GM12872 (cell line): ENCODE data around the gene PLCG2.

Source experiments
- TF ChIP-seq, protein P1 (sequence below): IDR thresholded peaks from 3 replicates; pipeline ENCODE4 v1.5.1; 2011; ENCODE audit warnings: low read depth, mild to moderate bottlenecking, low read length, moderate library complexity; ENCODE audit not compliant: insufficient read depth

Gene PLCG2

DNA sequence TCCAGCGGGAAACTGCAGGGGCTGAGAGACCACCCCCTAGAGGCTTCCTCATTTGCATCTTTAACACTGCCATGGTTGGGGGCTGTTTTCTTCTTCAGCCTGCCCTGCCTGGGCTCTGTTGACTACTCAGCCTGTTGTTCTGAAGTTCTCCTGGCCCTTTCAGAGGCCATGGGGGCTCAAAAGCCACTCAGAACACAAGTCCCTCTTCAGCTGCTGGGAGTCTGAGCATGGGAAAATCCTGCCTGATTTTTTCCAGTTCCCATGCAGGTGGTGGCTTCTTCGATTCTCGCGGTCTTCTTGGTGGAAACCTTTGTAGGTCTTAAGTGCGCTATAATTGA, 36.3 kb downstream of the PLCG2 start:
- TF ChIP-seq, protein P1, sequence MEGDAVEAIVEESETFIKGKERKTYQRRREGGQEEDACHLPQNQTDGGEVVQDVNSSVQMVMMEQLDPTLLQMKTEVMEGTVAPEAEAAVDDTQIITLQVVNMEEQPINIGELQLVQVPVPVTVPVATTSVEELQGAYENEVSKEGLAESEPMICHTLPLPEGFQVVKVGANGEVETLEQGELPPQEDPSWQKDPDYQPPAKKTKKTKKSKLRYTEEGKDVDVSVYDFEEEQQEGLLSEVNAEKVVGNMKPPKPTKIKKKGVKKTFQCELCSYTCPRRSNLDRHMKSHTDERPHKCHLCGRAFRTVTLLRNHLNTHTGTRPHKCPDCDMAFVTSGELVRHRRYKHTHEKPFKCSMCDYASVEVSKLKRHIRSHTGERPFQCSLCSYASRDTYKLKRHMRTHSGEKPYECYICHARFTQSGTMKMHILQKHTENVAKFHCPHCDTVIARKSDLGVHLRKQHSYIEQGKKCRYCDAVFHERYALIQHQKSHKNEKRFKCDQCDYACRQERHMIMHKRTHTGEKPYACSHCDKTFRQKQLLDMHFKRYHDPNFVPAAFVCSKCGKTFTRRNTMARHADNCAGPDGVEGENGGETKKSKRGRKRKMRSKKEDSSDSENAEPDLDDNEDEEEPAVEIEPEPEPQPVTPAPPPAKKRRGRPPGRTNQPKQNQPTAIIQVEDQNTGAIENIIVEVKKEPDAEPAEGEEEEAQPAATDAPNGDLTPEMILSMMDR, result no peak

DNA sequence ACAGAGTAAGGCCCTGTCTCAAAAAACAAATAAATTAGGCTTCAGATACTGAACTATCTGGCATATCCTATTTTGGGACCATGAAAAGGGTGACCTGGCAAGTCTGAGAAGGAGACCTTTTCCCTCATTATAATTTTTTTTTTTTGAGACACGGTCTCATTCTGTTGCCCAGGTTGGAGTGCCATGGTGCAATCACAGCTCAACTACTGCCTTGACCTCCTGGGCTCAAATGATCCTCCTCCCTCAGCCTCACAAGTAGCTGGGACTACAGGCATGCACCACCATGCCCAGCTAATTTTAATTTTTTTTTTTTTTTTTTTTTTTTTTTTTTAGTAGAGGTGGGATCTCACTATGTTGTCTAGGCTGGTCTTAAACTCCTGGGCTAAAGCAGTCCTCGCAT, 37.3 kb downstream of the PLCG2 start:
- TF ChIP-seq, protein P1, result no peak

DNA sequence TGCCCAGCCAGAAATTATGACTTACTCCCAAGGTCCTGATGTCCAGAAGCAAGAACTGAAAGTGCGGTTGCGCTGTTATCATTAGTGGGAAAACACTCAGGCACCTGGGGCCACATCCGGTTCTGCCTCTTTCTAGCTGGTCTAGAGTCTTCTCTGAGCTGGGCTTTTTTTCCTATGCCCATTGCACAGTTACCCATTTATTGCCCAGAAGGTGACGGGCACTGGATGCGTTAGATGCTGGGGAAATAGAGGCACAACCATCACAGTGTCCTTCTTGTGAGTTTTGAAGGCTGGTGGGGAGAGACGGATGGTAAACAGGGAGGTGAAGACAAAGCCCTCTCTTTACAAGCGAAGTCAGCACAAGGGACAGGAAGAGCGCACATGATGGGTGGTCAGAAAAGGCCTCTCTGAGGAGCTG, 37.7 kb downstream of the PLCG2 start:
- TF ChIP-seq, protein P1, result no peak

DNA sequence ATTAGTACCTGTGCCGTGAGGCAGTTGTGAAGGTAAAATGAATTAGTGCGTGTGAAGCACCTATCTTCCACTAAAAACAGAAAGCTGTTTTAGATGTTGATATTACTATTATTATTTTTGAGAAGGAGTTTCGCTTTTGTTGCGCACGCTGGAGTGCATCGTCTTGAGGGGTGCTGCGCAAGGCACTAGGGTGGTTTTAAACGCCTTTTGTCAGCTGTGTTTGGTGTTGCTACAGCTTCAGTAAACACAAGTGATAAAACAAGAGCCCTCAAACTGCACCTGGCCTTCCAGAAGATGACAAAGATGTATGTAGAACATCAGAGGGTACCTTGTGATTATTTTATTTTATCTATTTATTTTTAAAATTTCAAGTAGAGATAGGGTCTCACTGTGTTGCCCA, 38.2 kb downstream of the PLCG2 start:
- TF ChIP-seq, protein P1, result no peak

DNA sequence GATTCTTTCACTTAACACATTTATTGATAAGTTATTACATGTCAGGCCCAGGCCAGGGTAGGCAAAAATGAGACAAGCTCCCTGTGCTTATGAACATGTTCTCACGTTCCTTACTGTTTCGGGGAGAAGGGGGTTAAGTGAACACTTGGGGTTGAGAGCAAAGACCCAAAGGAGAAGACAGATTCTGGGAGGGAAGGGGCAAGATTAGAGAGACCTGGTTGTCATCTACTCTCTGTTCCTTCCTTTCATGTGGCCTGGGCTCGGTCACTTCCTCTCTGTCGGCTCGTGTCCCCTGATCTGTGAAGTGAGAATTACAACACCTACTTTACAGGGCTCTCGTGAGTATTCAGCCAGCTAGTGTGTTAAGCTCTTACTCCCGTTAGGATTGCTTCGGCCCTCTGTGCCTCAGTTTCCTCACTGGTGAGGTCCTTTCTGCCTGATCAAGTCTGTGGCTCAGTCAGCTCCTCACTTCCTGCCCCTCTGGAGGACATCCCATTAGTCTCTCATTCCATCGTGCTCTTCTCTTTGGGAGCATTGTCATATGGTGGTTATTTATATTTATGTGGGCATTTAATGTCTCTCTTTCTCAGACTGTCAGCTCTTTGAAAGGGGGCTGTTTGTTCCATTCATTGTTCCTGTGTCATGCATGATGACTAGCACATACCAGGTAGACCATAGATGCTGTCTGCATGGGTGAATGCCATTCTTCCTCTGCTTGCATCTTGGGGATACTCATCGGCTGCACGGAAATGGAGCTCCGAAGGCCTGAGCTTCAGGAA, 38.9 kb downstream of the PLCG2 start:
- TF ChIP-seq, protein P1, result no peak

DNA sequence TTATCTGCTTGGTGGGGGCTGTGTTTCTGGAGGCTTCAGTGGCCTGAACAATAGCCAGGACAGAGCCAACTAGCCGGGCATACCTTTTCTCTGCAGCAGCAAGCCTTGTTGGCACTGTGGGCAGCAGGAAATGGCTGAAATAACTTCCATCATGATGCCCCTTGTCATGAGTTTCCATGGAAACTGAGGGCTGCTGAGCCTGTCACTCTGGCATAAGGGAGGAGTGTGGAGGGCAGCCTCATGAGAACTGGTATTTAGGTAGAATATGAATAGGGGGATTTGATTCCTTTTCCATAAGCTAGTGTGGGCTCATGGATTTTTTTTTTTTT, 39.4 kb downstream of the PLCG2 start:
- TF ChIP-seq, protein P1, result no peak

- TF ChIP-seq, protein P1, result no peak
Measured at GRCh38 chr16:81818905-81819304, 39.8 kb downstream of the PLCG2 start.
